DMS153 treated with DMSO at 0.1 percent for 48 hours (cell line): Measurements from ENCODE around the gene ITGA7.
A peak's percentile ranks its signal among the peaks of the same experiment; 100 is the strongest.

Experiments
- DNase-seq: peaks from one replicate; lab custom pipeline; 2025; ENCODE audit not compliant: unreplicated experiment; lab: John Stamatoyannopoulos, UW

The ITGA7 gene

GRCh38 chr12:55736780-55737580, 29.3 kb upstream of the ITGA7 start:
- peak; percentile 70 for DNase-seq

- no peak for DNase-seq
Observed at GRCh38 chr12:55736076-55736475, 28.4 kb upstream of the ITGA7 start.

GRCh38 chr12:55734595-55734994, 26.9 kb upstream of the ITGA7 start:
- DNase-seq: no peak

- no peak for DNase-seq
Observed at GRCh38 chr12:55733858-55734257, 26.2 kb upstream of the ITGA7 start.

- no peak for DNase-seq
Observed at GRCh38 chr12:55733021-55733555, 25.4 kb upstream of the ITGA7 start.

GRCh38 chr12:55732288-55732687, 24.6 kb upstream of the ITGA7 start:
- DNase-seq: no peak

GRCh38 chr12:55729819-55730818, 22.4 kb upstream of the ITGA7 start:
- DNase-seq: no peak

- DNase-seq: peak; percentile 81
Observed at GRCh38 chr12:55728939-55729818, 21.5 kb upstream of the ITGA7 start, which contains the start of gene CD63. TSS of gene CD63 (minus strand) at chr12:55729009. CDS start at chr12:55728341, 668 bp downstream.

GRCh38 chr12:55728186-55728938, 20.7 kb upstream of the ITGA7 start:
- DNase-seq: no peak

- DNase-seq: no peak
Observed at GRCh38 chr12:55727643-55728185, 20.0 kb upstream of the ITGA7 start.

- DNase-seq: no peak
Observed at GRCh38 chr12:55726971-55727370, 19.3 kb upstream of the ITGA7 start.

- DNase-seq: no peak
Observed at GRCh38 chr12:55725556-55725955, 17.9 kb upstream of the ITGA7 start.

GRCh38 chr12:55724940-55725309, 17.2 kb upstream of the ITGA7 start:
- DNase-seq: no peak

- no peak for DNase-seq
Observed at GRCh38 chr12:55724226-55724939, 16.7 kb upstream of the ITGA7 start.

GRCh38 chr12:55723516-55724225, 16.0 kb upstream of the ITGA7 start:
- DNase-seq: no peak

- DNase-seq: no peak
Observed at GRCh38 chr12:55722948-55723347, 15.2 kb upstream of the ITGA7 start.

GRCh38 chr12:55721601-55722213, 14.0 kb upstream of the ITGA7 start:
- no peak for DNase-seq

GRCh38 chr12:55720894-55721444, 13.3 kb upstream of the ITGA7 start:
- no peak for DNase-seq
